HG03565 (cell line): ENCODE measurements around the gene RAD18.

Experiments used
- ATAC-seq: cut with Tn5 transposase; IDR thresholded peaks from one replicate; pipeline ENCODE4 v1.9.1; 2021; ENCODE audit warnings: mild to moderate bottlenecking, moderate library complexity; ENCODE audit not compliant: unreplicated experiment

The RAD18 gene

DNA sequence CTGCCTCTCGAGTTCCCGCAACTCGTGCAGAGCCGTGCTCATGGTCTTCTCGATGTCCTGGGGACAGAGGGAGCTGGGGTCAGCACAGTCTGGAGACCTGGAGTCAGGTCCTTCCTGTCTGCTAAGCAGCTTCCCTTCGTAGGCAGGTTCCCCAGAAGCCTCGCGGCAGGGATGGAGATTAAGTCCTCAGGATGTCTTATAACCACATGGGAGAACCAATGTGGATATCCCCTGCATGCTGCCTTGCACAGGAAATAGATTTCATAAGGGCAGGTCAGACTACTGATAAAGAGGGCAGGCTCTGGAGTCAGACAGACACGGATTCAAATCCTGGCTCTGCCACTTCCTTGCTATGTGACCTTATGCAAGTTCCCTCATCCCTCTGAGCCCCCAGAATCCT is 22.6 kb upstream of the RAD18 start:
- ATAC-seq, result no peak

- ATAC-seq, result no peak
Measured at GRCh38 chr3:8985411-8985831, 22.1 kb upstream of the RAD18 start.

GRCh38 chr3:8984526-8984925 is 21.3 kb upstream of the RAD18 start:
- no peak for ATAC-seq

- ATAC-seq, result no peak
Measured at GRCh38 chr3:8984081-8984480, 20.8 kb upstream of the RAD18 start.

DNA sequence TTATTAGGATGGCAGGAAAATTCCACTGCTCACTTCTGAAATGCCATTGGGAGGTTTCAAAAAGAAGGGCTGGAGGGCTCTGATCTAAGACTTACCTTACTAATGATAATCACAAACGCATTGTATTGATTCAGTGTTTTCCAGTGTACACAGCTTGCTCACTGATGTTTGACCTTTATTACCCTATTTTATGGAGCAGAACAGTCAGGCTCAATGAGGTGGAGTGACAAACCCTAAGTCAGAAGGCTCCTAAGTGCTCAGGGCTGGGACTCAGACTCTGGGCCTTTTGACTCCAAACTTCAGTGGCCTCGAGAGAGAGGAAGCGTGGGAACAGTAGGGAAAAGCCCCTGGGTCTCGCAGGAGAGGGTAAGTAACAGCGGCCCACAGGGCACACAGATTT is 20.3 kb upstream of the RAD18 start:
- no peak for ATAC-seq

DNA sequence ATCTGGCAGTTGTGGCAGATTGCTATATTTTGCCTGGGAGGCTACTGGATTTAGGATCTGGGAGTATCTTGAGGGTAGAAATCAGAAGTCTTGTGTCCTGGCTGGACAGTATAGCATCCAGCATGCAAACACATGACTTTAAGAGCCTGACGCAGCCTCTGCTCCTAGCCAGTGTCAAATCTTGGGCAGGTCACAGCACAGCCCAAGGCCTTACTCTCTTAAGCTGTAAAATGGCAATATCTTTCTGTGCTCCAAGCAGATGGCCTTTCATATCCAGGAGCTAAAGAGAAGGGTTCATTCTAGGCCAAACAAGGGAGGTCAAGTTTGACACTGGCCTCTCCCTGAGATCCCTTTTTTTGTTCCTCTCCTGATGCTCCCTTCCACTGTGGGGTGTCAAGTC is 19.8 kb upstream of the RAD18 start:
- ATAC-seq, result no peak

DNA sequence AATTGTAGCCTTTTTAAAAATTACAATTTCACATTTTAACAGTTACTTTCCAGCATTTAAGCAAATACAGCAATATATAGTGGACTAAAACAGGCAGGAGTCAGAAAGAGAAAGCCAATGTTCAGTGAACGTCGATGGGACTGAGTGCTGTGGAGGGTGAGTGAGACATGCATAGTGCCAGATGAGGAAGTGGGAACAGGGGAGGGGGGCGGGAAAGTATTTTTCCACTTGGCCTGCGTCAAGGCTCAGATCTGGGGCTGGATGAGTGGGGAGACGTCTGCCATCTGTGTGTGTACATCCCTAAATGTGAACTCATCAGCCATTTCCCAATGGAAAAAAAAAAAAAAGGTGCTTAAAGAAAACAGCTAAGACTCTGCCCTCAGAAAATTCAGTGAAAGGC is 19.2 kb upstream of the RAD18 start:
- no peak for ATAC-seq

- ATAC-seq, result no peak
Measured at GRCh38 chr3:8981700-8982099, 18.4 kb upstream of the RAD18 start.

GRCh38 chr3:8981296-8981695 is 18.0 kb upstream of the RAD18 start:
- ATAC-seq, result no peak

GRCh38 chr3:8980756-8981257 is 17.5 kb upstream of the RAD18 start:
- no peak for ATAC-seq

DNA sequence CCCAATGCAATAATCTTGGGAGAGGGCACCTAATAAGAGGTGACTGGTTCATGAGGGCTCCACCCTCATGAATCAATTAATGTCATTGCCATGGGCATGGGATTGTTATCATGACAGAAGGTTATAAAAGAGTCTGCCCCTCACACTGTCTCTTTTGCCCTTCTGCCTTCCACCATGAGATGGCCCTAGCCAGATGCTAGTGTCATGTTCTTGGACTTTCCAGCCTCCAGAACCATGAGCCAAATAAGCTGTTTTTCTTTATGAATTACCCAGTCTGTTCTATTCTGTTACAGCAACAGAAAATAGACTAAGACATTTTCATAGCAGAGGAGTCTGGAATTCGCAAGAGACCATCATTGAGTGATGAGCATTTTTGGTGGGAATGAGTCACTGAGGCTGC is 16.0 kb upstream of the RAD18 start:
- no peak for ATAC-seq

DNA sequence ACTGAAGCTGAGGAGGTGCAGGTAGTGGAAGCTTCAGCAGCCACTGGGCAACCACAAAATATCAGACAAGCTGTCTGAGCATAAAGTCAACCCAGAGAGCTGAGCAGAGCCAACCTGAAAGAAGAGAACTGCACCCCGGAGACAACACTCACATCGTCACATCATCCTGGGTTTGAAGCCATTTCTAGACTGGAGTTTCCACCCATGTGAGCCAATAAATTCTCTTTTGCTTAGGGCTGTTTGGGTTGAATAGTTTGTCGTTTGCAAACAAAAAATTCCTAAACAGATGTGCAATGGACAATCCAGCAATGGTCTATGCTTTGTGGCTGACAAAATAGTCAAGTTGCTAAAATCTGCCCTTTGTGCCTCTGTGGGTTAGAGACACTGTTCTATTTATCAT is 15.3 kb upstream of the RAD18 start:
- ATAC-seq, result no peak

DNA sequence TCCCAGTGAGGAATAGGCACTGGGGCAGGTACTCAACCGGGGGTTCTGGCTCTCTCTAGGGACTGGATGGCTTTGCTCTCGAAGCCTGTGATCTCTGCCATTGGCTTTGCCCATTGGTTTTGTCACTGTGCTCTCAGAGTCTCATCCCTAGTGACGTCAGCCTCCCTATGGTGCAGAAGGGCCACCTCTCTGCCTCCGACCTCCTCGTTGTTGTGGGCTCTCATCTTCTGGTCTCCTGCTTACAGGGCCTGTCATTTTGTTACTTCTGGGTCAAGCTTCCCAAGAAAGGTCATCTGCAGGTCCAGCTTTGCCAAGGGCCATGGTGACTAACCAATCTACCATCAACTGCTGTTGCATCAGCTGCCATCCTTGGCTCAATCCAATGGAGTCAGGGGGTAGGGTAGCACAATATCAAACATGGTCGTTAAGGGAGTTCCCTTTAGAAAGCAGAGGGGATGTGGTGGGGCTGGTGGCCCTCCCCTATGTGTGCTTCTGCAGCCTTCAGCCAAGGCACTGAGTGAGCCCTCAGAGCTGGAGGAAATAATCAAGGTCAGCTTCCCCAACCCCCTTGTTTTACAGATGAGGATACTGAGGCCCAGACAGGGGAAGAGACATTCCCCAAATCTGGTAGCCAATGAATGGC is 13.4 kb upstream of the RAD18 start:
- ATAC-seq, result no peak

DNA sequence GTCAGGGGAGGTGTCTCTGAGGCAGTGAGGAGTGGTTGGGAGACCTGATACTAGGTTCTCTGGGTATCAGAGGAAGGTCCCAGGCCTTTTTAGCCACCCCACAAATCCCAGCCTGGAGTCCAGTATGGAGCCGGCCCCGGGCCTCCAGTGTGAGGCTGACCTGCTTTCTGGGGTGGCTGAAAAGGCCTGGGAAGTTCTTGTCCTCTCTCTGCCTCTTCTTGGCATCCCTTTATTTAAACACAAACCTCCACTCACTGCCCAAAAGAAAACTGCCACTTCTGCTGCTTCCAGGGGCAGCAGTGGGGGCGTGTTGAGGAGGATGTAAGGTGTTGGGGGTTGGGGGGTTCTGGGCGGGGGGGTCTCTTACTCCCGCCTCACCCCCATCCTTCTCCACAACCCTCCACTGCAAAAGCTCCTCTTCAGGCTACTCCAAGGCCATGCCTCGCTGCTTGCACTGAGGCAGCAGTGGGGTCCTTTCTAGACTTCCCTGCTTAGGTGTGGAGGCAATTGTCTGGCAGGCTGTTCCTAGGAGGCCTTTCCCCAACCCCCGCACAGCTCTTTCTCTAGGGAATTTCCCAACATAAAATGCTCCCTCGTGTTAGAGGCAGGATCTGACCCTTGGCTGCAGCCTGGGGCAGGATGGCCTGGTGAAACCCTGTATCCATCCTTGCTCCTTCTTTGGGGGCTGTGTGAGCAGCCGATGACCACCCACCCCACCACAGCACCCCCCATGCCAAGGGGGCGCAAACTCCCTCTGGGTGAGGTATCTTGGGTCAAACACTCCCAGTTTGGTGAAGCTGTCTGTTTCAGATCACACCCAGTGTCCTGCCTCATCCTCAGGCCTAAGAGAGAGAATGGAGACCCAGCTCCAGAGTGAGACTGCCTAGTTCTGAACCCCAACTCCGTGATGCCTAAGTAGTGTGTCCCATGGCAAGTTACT is 12.1 kb upstream of the RAD18 start:
- no peak for ATAC-seq

- ATAC-seq, result no peak
Measured at GRCh38 chr3:8974458-8974857, 11.2 kb upstream of the RAD18 start.

GRCh38 chr3:8972639-8973038 is 9.4 kb upstream of the RAD18 start:
- ATAC-seq, result no peak

DNA sequence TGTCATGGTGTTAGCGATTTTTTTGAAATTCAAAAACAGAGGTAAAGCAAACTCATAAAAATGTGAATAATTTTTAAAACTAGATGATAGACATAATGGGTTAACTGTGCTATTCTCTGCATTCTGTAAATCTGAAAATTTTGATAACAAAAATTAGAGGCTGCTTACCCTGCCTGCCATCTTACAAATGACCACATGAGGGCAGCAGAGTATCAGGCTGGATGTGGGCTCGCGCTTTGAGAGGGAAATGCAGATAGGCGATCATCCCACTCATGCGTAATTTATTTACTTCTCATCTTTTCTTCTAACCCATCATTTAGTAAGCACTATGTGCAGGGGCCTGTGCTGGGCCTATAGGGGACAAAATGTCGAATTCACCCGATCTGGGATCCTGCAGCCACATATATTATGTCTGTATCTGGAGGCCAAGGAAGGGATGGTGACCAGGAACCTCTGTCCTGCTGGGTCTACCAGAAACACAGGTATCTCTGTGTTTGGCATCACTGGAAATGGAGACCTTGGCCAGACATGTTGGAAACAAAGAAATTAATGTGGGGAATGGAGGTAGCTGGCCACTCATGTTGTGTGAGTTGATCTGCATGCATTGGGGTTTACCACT is 7.8 kb upstream of the RAD18 start:
- no peak for ATAC-seq

GRCh38 chr3:8969241-8969640 is 6.0 kb upstream of the RAD18 start:
- no peak for ATAC-seq

GRCh38 chr3:8968375-8968882 is 5.2 kb upstream of the RAD18 start:
- no peak for ATAC-seq

- no peak for ATAC-seq
Measured at GRCh38 chr3:8967553-8967952, 4.3 kb upstream of the RAD18 start.

DNA sequence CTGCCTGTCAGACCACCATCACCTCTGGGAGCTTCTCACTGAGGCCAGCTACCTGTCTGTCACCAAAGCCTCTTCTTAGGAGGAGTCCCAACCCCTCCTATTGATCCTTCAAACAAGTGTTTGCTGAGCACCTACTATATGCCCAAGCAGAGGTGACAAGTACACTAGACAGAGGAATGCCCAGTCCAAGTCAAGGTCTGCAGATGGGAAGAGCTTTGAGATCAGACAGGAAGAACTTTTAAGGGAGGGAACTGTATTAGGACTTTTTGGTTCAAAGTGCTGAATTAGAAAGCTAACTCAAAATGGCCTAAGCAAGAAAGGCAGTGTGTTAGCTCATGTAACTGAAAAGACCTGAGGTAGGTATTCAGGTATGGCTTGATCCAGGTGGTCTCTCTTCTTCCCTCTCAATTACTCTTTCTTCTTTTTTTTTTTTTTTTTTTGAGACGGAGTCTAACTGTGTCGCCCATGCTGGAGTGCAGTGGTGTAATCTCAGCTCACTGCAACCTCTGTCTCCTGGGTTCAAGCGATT is 3.6 kb upstream of the RAD18 start:
- no peak for ATAC-seq
